ENCODE results near the gene APH1B.

The APH1B gene

GRCh38 chr15:63358241-63359029 lies 81.0 kb downstream of the APH1B start:
- H3K79me2 ChIP-seq (ENCODE audit: insufficient read depth, low read depth), result no peaks in the 10 kb centered on the region
- H3K36me3 ChIP-seq (ENCODE audit: insufficient read depth), result no peaks in the 10 kb centered on the region
- no peak overlapping the region for H3K4me3 ChIP-seq (IDR thresholded peaks at IDR 0.05; ENCODE audit: insufficient read depth, low read depth, low read length)
- no peak for TF ChIP-seq CTCF (conservative IDR thresholded peaks at IDR 0.05; ENCODE audit: low read depth, low read length)
- no peak overlapping the region for H2AFZ ChIP-seq (ENCODE audit: low read depth)
- H3K4me1 ChIP-seq (ENCODE audit: low read depth, poor library complexity, severe bottlenecking), result no peaks in the 10 kb centered on the region
- no peak overlapping the region for H3K27ac ChIP-seq
- H3K27me3 ChIP-seq (ENCODE audit: insufficient read depth, low read depth), result no peaks in the 10 kb centered on the region
- H3K4me2 ChIP-seq, result no peak overlapping the region
- no peak overlapping the region for H3K9ac ChIP-seq
- H4K20me1 ChIP-seq (ENCODE audit: insufficient read depth), result no peaks in the 10 kb centered on the region
